Measurements from ENCODE around the gene GPR152. TPM values are rescaled to one million over a fixed set of nuclear protein-coding genes. Genes with fewer than 3 reads are reported as not detected.
"Not testable (repeated sequence)": the region's sequence is repeated elsewhere in the genome, so short reads cannot be mapped to it uniquely, and the experiment has no call there.

The GPR152 gene
- total RNA-seq, 2 donors from 2014 or later: not detected

- 95% methylated on average over 13 to 16 of the region's 16 CpGs for WGBS, 2 experiments (ENCODE audit: insufficient coverage in 1 of 2, insufficient read length in 1 of 2)
- no peak overlapping the region for H3K27ac ChIP-seq (ENCODE audit: low read depth, low read length)
- H3K36me3 ChIP-seq (ENCODE audit: control insufficient read depth, insufficient read depth, low read length): no peaks in the 10 kb centered on the region
- peaks cover 3% of the 10 kb centered on the region for H3K9me3 Mint-ChIP-seq
- no peak for TF ChIP-seq CTCF (conservative IDR thresholded peaks at IDR 0.05)
- no peaks in the 10 kb centered on the region for H3K4me1 ChIP-seq (ENCODE audit: control insufficient read depth, insufficient read depth, low read length)
- H3K27ac Mint-ChIP-seq: no peak overlapping the region
- no peak overlapping the region for H3K9ac ChIP-seq (ENCODE audit: extremely low read depth, low read length, poor library complexity, severe bottlenecking)
- peaks cover 9% of the 10 kb centered on the region for H3K36me3 Mint-ChIP-seq (ENCODE audit: low read depth)
- H3K27me3 Mint-ChIP-seq (ENCODE audit: insufficient read depth): peaks cover 24% of the 10 kb centered on the region
- H3K9me3 ChIP-seq (ENCODE audit: control insufficient read depth, low read length): no peaks in the 10 kb centered on the region
- DNase-seq: peak; percentile 48
- peak overlapping the region; percentile 70 for H3K4me3 Mint-ChIP-seq
- peak overlapping the region; percentile 85 for H3K4me3 ChIP-seq (ENCODE audit: low read length)
- H3K4me1 Mint-ChIP-seq: peaks cover 3% of the 10 kb centered on the region
- no peaks in the 10 kb centered on the region for H3K27me3 ChIP-seq (ENCODE audit: control insufficient read depth, insufficient read depth, low read length, poor library complexity, severe bottlenecking)
Measured at GRCh38 chr11:67483831-67484665, 31.5 kb upstream of the GPR152 start.

GRCh38 chr11:67482827-67483798, 30.6 kb upstream of the GPR152 start, which contains the start of gene AIP:
Gene AIP (plus strand): TSS chr11:67483026. CDS start chr11:67483159, 133 bp downstream.
- DNase-seq: peak; percentile 99
- Histone ChIP-seq H3K4me3 (ENCODE audit: low read length) (peak within 1 kb of the TSS; percentile 85), H3K9ac (ENCODE audit: extremely low read depth, low read length, poor library complexity, severe bottlenecking) (peak within 1 kb of the TSS; percentile 35), H3K9me3 (ENCODE audit: control insufficient read depth, low read length) (no peaks in the 10 kb centered on the region), H3K4me1 (ENCODE audit: control insufficient read depth, insufficient read depth, low read length) (no peaks in the 10 kb centered on the region), H3K36me3 (ENCODE audit: control insufficient read depth, insufficient read depth, low read length) (no peaks in the 10 kb centered on the region), H3K27ac (ENCODE audit: low read depth, low read length) (peak within 1 kb of the TSS; percentile 50), H3K27me3 (ENCODE audit: control insufficient read depth, insufficient read depth, low read length, poor library complexity, severe bottlenecking) (no peaks in the 10 kb centered on the region)
- Mint-ChIP-seq H3K9me3 (peaks cover 3% of the 10 kb centered on the region), H3K36me3 (ENCODE audit: low read depth) (peaks cover 9% of the 10 kb centered on the region), H3K27me3 (ENCODE audit: insufficient read depth) (peaks cover 24% of the 10 kb centered on the region), H3K4me1 (peaks cover 3% of the 10 kb centered on the region), H3K27ac (peak within 1 kb of the TSS; percentile 94), H3K4me3 (peak within 1 kb of the TSS; percentile 70)
- peak; percentile 36 for TF ChIP-seq CTCF (conservative IDR thresholded peaks at IDR 0.05)
- 9 to 16% methylated on average over 33 to 60 of the region's 60 CpGs for WGBS, 2 experiments (ENCODE audit: insufficient coverage in 1 of 2, insufficient read length in 1 of 2)

GRCh38 chr11:67482275-67482826, 29.8 kb upstream of the GPR152 start:
- no peaks in the 10 kb centered on the region for H3K9me3 ChIP-seq (ENCODE audit: control insufficient read depth, low read length)
- Mint-ChIP-seq H3K36me3 (ENCODE audit: low read depth) (peaks cover 2% of the 10 kb centered on the region), H3K4me1 (peaks cover 3% of the 10 kb centered on the region), H3K27me3 (ENCODE audit: insufficient read depth) (peaks cover 24% of the 10 kb centered on the region), H3K27ac (peak overlapping the region; percentile 78), H3K4me3 (peak overlapping the region; percentile 70), H3K9me3 (peaks cover 6% of the 10 kb centered on the region)
- no peaks in the 10 kb centered on the region for H3K27me3 ChIP-seq (ENCODE audit: control insufficient read depth, insufficient read depth, low read length, poor library complexity, severe bottlenecking)
- H3K27ac ChIP-seq (ENCODE audit: low read depth, low read length): no peak overlapping the region
- 83 to 94% methylated on average over 10 to 19 of the region's 19 CpGs for WGBS, 2 experiments (ENCODE audit: insufficient coverage in 1 of 2, insufficient read length in 1 of 2)
- H3K9ac ChIP-seq (ENCODE audit: extremely low read depth, low read length, poor library complexity, severe bottlenecking): peak overlapping the region; percentile 35
- no peak for DNase-seq
- H3K4me3 ChIP-seq (ENCODE audit: low read length): peak overlapping the region; percentile 85
- TF ChIP-seq CTCF (conservative IDR thresholded peaks at IDR 0.05): no peak
- H3K4me1 ChIP-seq (ENCODE audit: control insufficient read depth, insufficient read depth, low read length): no peaks in the 10 kb centered on the region
- H3K36me3 ChIP-seq (ENCODE audit: control insufficient read depth, insufficient read depth, low read length): no peaks in the 10 kb centered on the region

GRCh38 chr11:67477344-67478050, 25.0 kb upstream of the GPR152 start:
- H3K36me3 Mint-ChIP-seq (ENCODE audit: low read depth); H3K4me3 Mint-ChIP-seq; H3K27ac ChIP-seq (ENCODE audit: low read depth, low read length); H3K4me1 ChIP-seq (ENCODE audit: control insufficient read depth, insufficient read depth, low read length); H3K27me3 Mint-ChIP-seq (ENCODE audit: insufficient read depth); DNase-seq; H3K27me3 ChIP-seq (ENCODE audit: control insufficient read depth, insufficient read depth, low read length, poor library complexity, severe bottlenecking); H3K36me3 ChIP-seq (ENCODE audit: control insufficient read depth, insufficient read depth, low read length); H3K9me3 ChIP-seq (ENCODE audit: control insufficient read depth, low read length); H3K27ac Mint-ChIP-seq; H3K4me3 ChIP-seq (ENCODE audit: low read length); H3K4me1 Mint-ChIP-seq; H3K9ac ChIP-seq (ENCODE audit: extremely low read depth, low read length, poor library complexity, severe bottlenecking): not testable (repeated sequence)
- H3K9me3 Mint-ChIP-seq: peaks cover 14% of the 10 kb centered on the region
- 90 to 97% methylated on average over 3 to 12 of the region's 16 CpGs for WGBS, 2 experiments (ENCODE audit: insufficient coverage in 1 of 2, insufficient read length in 1 of 2)

Data from endodermal cell (in vitro differentiated cells).